Psoas muscle (tissue), 8 donors: ENCODE results near the gene KCTD12. TPM values are rescaled to one million over a fixed set of nuclear protein-coding genes. Genes with fewer than 3 reads are reported as not detected.

Experiments used
- ATAC-seq, 4 donors: fragments of 200-7000 bp; cut with Tn5 transposase; one replicate each; pipeline ENCODE4 v1.9.1; 2020; ENCODE audit warnings: moderate library complexity in 3 of 4, mild to moderate bottlenecking in 2 of 4
- DNase-seq, 2 donors: peaks; one replicate each; pipeline ENCODE4 v3.0.0-alpha.2; 2020
- H3K27ac ChIP-seq: fragments of 200-600 bp; one replicate; pipeline ENCODE4 v1.8.0; 2022
- H3K27me3 ChIP-seq, 3 donors: fragments of 200-600 bp in 1 of 3; one replicate each; pipeline versions ENCODE4 v1.6.1 to v1.8.0; 2013 to 2022; ENCODE audit warnings: low read length in 2 of 3, mild to moderate bottlenecking in 2 of 3, moderate library complexity in 1 of 3; ENCODE audit not compliant: insufficient read depth in 3 of 3
- H3K36me3 ChIP-seq, 2 donors: fragments of 200-600 bp in 1 of 2; one replicate each; pipeline versions ENCODE4 v1.6.1 to v1.8.0; 2013 to 2022; ENCODE audit warnings: low read depth in 1 of 2, mild to moderate bottlenecking in 1 of 2, moderate library complexity in 1 of 2; ENCODE audit not compliant: insufficient read depth in 1 of 2
- H3K4me1 ChIP-seq: fragments of 200-600 bp; one replicate; pipeline ENCODE4 v1.8.0; 2022
- H3K4me3 ChIP-seq: fragments of 200-600 bp; one replicate; pipeline ENCODE4 v1.8.0; 2022; ENCODE audit warnings: mild to moderate bottlenecking
- H3K9me3 ChIP-seq: fragments of 200-600 bp; one replicate; pipeline ENCODE4 v1.8.0; 2022
- WGBS, 3 donors: extraction: QIAGEN DNeasy Blood & Tissue Kit; methylation state at CpG; one replicate each; pipeline versions ENCODE4 v1.1.6 to v1.1.7; 2013; 5-methylcytosine and 5-hydroxymethylcytosine counted together
- intact Hi-C, 2 donors: fragments of 100-400 bp; cut with DNase I; formaldehyde crosslinking; loops; one replicate each; pipeline versions ENCODE4 v1.11.0 to v1.14.2; 2022
- polyA plus RNA-seq, 3 donors: library from polyadenylated mRNA; stranded (reverse); fragments of 200-250 nt; gene quantifications; one replicate each; pipeline ENCODE4 v1.2.3, GENCODE V29; 2013
- total RNA-seq, 4 donors: library from RNA; stranded (reverse); fragmentation: NEBNext Ultra II Directional in 2 of 4; extraction: Animal tissue kit (Norgen Biotek cat#: 25700) in 2 of 4; gene quantifications; one replicate each; pipeline versions ENCODE4 v1.2.1 to v1.2.4, GENCODE V29; 2021 to 2023
- TF ChIP-seq, protein P1 (sequence below): fragments of 200-600 bp; IDR thresholded peaks from one replicate; pipeline ENCODE4 v1.8.0; 2022; ENCODE audit warnings: antibody characterized with exemption
- donor health status: healthy with polysubstance abuse.
- donor health status: DM: no; HTN: no; CAD: no; lungs with moderate emphysema.
- donor health status: Bipolar disorder and iron deficiency.
- donor health status: healthy.
- donor health status: DM: yes; HTN: yes; CAD: no.
- donor health status: DM: no; HTN: no; CAD: no.
- donor health status: DM: no; HTN: no; CAD: no.
- donor health status: DM: yes; HTN: yes; CAD: no.

KCTD12 gene
- total and polyA plus RNA-seq, 7 donors: 11.6 to 31.3 (median 22.4) TPM

DNA sequence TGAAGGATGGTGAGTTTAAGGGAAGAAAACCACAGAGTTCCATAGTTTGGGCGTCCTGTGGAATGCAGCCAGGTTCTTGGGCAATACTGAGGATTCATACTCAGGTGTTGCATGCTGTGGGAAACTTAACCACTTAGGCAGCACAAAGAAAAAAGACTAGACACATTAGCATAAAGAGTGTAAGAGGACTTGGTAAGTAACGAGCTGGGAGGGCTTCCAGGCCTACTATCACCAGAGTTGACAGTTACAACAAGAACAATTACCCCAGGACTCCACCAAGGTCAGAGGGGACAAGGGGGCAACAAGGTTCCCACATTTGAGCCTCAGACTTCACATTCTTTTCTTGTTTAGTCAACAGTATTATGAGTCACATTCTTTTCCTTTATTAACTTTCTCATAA is 33.2 kb downstream of the KCTD12 start:
- TF ChIP-seq, protein P1, sequence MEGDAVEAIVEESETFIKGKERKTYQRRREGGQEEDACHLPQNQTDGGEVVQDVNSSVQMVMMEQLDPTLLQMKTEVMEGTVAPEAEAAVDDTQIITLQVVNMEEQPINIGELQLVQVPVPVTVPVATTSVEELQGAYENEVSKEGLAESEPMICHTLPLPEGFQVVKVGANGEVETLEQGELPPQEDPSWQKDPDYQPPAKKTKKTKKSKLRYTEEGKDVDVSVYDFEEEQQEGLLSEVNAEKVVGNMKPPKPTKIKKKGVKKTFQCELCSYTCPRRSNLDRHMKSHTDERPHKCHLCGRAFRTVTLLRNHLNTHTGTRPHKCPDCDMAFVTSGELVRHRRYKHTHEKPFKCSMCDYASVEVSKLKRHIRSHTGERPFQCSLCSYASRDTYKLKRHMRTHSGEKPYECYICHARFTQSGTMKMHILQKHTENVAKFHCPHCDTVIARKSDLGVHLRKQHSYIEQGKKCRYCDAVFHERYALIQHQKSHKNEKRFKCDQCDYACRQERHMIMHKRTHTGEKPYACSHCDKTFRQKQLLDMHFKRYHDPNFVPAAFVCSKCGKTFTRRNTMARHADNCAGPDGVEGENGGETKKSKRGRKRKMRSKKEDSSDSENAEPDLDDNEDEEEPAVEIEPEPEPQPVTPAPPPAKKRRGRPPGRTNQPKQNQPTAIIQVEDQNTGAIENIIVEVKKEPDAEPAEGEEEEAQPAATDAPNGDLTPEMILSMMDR: no peak
- DNase-seq (no peak), ATAC-seq (no peak)
- Histone ChIP-seq H3K4me3 (no peak overlapping the region), H3K27me3 (no peaks in the 10 kb centered on the region), H3K9me3 (no peaks in the 10 kb centered on the region), H3K4me1 (peaks cover 5% of the 10 kb centered on the region), H3K36me3 (no peaks in the 10 kb centered on the region), H3K27ac (no peak overlapping the region)
- 89 to 96% (median 90%) methylated on average over 2 of the region's 2 CpGs for WGBS, 3 donors
- intact Hi-C loops: no loop called here

DNA sequence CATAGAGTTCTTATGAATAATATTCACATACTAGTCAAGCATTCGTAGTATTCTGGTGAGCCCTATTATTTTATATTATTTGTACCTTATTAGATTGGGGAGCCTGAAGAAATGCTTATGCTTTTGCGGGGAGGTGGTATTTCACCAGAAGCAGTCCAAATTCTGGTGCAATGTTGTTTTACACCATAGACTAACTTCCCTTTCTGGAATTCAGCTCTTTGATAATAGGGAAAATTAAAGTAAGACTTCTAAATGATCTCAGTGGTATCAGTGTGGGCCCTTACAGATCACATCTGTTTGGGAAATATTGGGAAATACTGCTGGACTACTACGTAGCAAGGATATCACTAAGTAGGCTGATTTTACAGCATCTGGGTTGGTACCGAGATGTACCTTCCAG is 34.2 kb downstream of the KCTD12 start:
- DNase-seq: no peak
- Histone ChIP-seq H3K27ac (no peak overlapping the region), H3K4me1 (peaks cover 5% of the 10 kb centered on the region), H3K27me3 (no peaks in the 10 kb centered on the region), H3K36me3 (no peaks in the 10 kb centered on the region), H3K4me3 (no peak overlapping the region), H3K9me3 (no peaks in the 10 kb centered on the region)
- WGBS, 3 donors: 96 to 98% (median 97%) methylated on average over 4 of the region's 4 CpGs
- TF ChIP-seq, protein P1: no peak
- intact Hi-C loops: no loop called here
- ATAC-seq: no peak

DNA sequence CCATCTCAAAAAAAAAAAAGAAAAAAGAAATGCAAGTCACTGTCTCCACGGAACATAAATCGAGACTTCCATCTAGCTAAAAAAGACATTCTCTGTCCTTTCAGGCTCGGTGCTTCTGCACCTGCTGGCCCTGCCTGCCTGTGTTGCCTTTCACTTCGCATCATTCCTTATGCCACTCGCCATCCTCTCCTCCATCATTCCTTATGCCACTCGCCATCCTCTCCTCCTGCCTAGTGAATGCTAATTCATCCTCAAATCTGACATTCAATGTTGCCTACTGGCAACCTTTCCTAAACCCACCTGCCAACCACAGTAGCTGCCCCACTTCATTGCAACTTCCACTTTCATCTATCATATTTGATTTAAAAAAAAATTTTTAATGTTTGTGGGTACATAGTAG is 36.7 kb downstream of the KCTD12 start:
- no peaks in the 10 kb centered on the region for H3K36me3 ChIP-seq
- H3K9me3 ChIP-seq: no peaks in the 10 kb centered on the region
- no peak overlapping the region for H3K4me3 ChIP-seq
- H3K27me3 ChIP-seq: no peaks in the 10 kb centered on the region
- no peak overlapping the region for H3K27ac ChIP-seq
- TF ChIP-seq, protein P1: no peak
- DNase-seq (no peak), ATAC-seq (no peak)
- intact Hi-C loops: no loop called here
- H3K4me1 ChIP-seq: peaks cover 5% of the 10 kb centered on the region
- 95 to 97% (median 96%) methylated on average over 6 of the region's 6 CpGs for WGBS, 3 donors

DNA sequence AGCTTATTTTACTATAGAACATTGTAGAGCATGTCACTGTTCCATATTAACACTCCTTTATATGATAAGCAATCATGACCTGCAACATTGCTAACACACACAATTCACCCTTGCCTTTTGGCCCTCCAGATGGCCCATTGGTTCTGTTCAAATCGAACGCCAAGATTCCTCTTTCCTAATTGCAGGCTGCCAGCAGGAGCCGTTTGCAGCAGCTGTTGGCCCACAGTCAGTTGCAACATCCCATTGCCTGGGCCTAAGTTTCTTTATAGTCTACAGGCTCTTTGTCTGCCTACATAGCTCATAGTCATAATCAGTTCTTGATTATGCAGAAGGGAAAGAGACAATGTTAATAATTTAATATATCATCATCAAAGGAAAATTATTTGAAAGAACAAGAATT is 37.6 kb downstream of the KCTD12 start:
- H3K27me3 ChIP-seq: no peaks in the 10 kb centered on the region
- H3K36me3 ChIP-seq: no peaks in the 10 kb centered on the region

DNA sequence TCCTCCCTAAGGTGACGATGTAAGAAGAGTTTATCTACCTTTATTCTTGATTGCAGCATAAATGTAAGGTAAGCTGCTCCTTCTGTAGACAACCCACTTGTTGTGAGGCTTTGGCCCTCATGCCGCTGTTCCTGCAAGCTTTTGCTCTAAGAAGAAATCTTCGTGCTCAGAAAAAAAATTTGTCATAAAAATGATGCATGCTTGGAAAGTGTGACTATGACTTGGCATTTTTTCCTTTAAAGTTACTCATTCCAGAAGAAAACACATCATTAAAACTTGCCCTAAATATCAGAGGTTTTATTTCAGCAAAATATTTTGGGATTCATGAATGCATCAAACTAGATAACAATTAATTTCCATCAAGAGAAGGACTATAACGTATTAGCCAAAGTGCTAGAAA is 39.8 kb downstream of the KCTD12 start:
- intact Hi-C loops: no loop called here
- TF ChIP-seq, protein P1: no peak
- 61 to 72% (median 65%) methylated on average over 4 of the region's 4 CpGs for WGBS, 3 donors
- Histone ChIP-seq H3K9me3 (no peaks in the 10 kb centered on the region), H3K4me1 (peaks cover 5% of the 10 kb centered on the region), H3K36me3 (no peaks in the 10 kb centered on the region), H3K27me3 (no peaks in the 10 kb centered on the region), H3K27ac (no peak overlapping the region), H3K4me3 (no peak overlapping the region)
- ATAC-seq: no peak
- DNase-seq: no peak

More for the DNA sequence above, 37.6 kb downstream of the KCTD12 start:
- intact Hi-C loops: no loop called here
- WGBS, 3 donors: 6 to 17% (median 11%) methylated on average over 3 of the region's 3 CpGs
- peak; percentile 47 to 72 for DNase-seq
- ATAC-seq: peak in 2 of 4 donors; percentile 26 to 57
- no peak overlapping the region for H3K4me3 ChIP-seq
- no peaks in the 10 kb centered on the region for H3K9me3 ChIP-seq
- TF ChIP-seq, protein P1: no peak
- peaks cover 5% of the 10 kb centered on the region for H3K4me1 ChIP-seq
- no peak overlapping the region for H3K27ac ChIP-seq
